Body of pancreas (tissue), 4 donors: ENCODE data around the gene RNF213.

Source experiments
- CTCF ChIP-seq, 7 experiments: fragments of 450-650 bp in 4 of 7; fragments of 200-600 bp in 3 of 7; sonication (generic) in 3 of 7; IDR thresholded peaks; one replicate each; pipeline ENCODE4 v1.5.1; 2016 to 2019; ENCODE audit warnings: antibody characterized with exemption in 7 of 7
- POLR2A ChIP-seq, 3 donors: fragments of 450-650 bp; IDR thresholded peaks; one replicate each; pipeline ENCODE4 v1.6.1; 2016; ENCODE audit warnings: antibody characterized with exemption in 3 of 3, mild to moderate bottlenecking in 2 of 3

- TF ChIP-seq CTCF (IDR thresholded peaks at IDR 0.05), result no peak
- TF ChIP-seq POLR2A (IDR thresholded peaks at IDR 0.05), result no peak
Measured at GRCh38 chr17:80269405-80269807, 8.8 kb downstream of the RNF213 start.
